Cardiac muscle cell (in vitro differentiated cells and primary cell): ENCODE measurements around the gene MAD1L1. TPM values are rescaled to one million over a fixed set of nuclear protein-coding genes. Genes with fewer than 3 reads are reported as not detected.

Experiments used
- DNase-seq, 2 donors: peaks; one replicate each; pipeline versions ENCODE4 v3.0.0 to v3.0.0-alpha.2; 2010 to 2017; ENCODE audit warnings: low read depth in 1 of 2, low spot score in 1 of 2
- H3K27ac ChIP-seq: fragments of 200-600 bp; sonication (generic); 2 replicates; pipeline ENCODE4 v1.5.1; 2016
- H3K27me3 ChIP-seq: fragments of 200-600 bp; sonication (generic); 2 replicates; pipeline ENCODE4 v1.6.0; 2016; ENCODE audit warnings: control low read depth
- H3K36me3 ChIP-seq: fragments of 200-600 bp; sonication (generic); 2 replicates; pipeline ENCODE4 v1.5.1; 2016; ENCODE audit warnings: control low read depth
- H3K4me1 ChIP-seq: fragments of 200-600 bp; sonication (generic); 2 replicates; pipeline ENCODE4 v1.8.1; 2017; ENCODE audit warnings: low read depth, mild to moderate bottlenecking, mixed run types
- H3K4me3 ChIP-seq: fragments of 200-600 bp; sonication (generic); 2 replicates; pipeline ENCODE4 v1.5.1; 2016; ENCODE audit warnings: mild to moderate bottlenecking
- H3K9me3 ChIP-seq: fragments of 200-600 bp; sonication (generic); 2 replicates; pipeline ENCODE4 v1.5.1; 2017; ENCODE audit warnings: low read depth, mild to moderate bottlenecking, control low read depth
- polyA plus RNA-seq: library from polyadenylated mRNA; unstranded; fragments of >200 nt; fragmentation: Nextera tagmentation; extraction: Ambion mirVana; gene quantifications from 2 replicates; pipeline ENCODE4 v1.2.1, GENCODE V29; 2016
- total RNA-seq: library from RNA; depleted of rRNA; stranded (reverse); fragments of >200 nt; gene quantifications from 2 replicates; pipeline ENCODE4 v1.2.3, GENCODE V29; 2016
- TF ChIP-seq, protein P1 (sequence below): IDR thresholded peaks from 2 replicates; pipeline ENCODE4 v1.5.1; 2012; ENCODE audit warnings: low read depth, mild to moderate bottlenecking, low read length

MAD1L1 gene
- total and polyA plus RNA-seq, 2 experiments from 2014 or later = 38.3 to 56.2 TPM

DNA sequence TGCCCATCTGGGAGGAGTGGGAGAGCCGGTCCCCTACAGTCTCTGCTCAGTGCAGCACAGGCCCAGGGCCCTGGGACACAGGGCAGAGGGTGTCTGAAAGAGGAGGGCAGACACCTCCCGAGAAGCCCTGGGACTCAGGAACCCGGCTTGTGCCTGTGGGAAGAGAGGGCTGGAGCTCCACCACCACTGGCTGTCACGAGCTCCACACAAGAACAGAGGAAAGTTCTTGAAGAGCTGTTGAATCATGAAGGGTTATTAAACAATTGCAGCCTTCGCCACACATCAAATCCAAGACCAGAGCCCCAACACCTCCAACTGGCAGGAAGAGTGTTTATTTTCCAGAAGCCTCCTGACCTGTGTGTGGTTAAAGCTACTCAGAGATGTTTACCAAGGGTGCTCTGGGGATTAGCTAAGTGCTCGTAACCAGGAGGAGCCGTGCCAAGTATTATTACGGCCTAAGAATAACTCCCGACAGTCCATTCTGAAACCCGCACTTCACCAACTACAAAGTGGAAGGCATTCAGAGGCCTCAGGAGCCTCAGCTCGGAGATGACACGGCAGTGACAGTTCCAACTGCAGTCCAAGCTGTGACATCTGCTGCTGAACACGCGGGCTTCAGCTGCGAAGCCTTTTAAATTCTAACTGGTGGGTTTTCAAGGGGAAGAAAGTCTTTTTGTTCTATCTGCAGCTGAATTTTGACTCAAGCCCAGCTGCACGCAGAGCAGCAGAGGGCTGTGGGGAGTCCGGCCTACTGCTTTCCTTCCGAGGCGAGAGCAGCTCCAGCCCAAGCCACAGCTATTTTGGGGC lies 75.1 kb downstream of the MAD1L1 start:
- DNase-seq = peak; percentile 81 to 88
- peaks cover 34% of the 10 kb centered on the region for H3K4me1 ChIP-seq
- no peak overlapping the region for H3K4me3 ChIP-seq
- TF ChIP-seq, protein P1, sequence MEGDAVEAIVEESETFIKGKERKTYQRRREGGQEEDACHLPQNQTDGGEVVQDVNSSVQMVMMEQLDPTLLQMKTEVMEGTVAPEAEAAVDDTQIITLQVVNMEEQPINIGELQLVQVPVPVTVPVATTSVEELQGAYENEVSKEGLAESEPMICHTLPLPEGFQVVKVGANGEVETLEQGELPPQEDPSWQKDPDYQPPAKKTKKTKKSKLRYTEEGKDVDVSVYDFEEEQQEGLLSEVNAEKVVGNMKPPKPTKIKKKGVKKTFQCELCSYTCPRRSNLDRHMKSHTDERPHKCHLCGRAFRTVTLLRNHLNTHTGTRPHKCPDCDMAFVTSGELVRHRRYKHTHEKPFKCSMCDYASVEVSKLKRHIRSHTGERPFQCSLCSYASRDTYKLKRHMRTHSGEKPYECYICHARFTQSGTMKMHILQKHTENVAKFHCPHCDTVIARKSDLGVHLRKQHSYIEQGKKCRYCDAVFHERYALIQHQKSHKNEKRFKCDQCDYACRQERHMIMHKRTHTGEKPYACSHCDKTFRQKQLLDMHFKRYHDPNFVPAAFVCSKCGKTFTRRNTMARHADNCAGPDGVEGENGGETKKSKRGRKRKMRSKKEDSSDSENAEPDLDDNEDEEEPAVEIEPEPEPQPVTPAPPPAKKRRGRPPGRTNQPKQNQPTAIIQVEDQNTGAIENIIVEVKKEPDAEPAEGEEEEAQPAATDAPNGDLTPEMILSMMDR = no peak
- no peaks in the 10 kb centered on the region for H3K27me3 ChIP-seq
- H3K27ac ChIP-seq = peak overlapping the region; percentile 86
- no peaks in the 10 kb centered on the region for H3K9me3 ChIP-seq
- no peaks in the 10 kb centered on the region for H3K36me3 ChIP-seq

DNA sequence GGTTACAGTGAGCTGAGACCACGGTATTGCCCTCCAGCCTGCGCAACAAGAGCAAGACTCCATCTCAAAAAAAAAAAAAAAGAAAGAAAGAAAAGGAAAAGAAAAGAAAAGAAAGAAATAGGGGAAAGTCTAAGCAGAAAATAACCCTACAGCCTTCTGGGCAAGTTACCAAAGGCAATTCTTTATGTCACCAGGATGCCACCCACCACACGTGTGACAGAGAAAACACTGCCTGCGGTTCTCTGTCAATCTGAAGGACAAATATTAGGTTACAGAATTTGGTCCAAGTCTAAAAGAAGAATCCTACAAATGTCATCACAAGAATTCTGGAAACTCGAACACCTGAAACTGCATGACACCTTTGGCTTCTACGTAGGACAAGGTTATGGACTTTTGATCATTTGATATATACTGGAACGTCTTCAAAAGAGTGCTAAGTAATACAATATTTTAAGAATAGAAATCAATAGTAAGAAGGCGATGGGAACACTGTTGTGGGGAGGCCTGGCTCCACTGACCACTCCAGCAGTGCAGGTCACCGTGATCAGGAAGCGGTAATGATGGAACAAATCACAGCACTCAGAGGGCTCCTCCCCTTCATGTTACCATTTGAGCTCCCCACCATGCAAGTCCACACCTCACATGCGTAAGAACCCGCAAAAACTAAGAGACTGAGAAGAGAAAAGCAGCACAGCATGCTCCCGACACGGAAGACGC lies 75.8 kb downstream of the MAD1L1 start:
- Histone ChIP-seq H3K4me3 (no peak overlapping the region), H3K27me3 (no peaks in the 10 kb centered on the region), H3K4me1 (peaks cover 30% of the 10 kb centered on the region), H3K27ac (peak overlapping the region; percentile 86), H3K9me3 (no peaks in the 10 kb centered on the region), H3K36me3 (no peaks in the 10 kb centered on the region)
- TF ChIP-seq, protein P1 = no peak
- DNase-seq = no peak

- TF ChIP-seq, protein P1 = no peak
- Histone ChIP-seq H3K4me3 (no peak overlapping the region), H3K36me3 (no peaks in the 10 kb centered on the region), H3K4me1 (peaks cover 35% of the 10 kb centered on the region), H3K9me3 (no peaks in the 10 kb centered on the region), H3K27me3 (no peaks in the 10 kb centered on the region), H3K27ac (no peak overlapping the region)
- no peak for DNase-seq
Measured at GRCh38 chr7:2154831-2155230, 77.9 kb downstream of the MAD1L1 start.

DNA sequence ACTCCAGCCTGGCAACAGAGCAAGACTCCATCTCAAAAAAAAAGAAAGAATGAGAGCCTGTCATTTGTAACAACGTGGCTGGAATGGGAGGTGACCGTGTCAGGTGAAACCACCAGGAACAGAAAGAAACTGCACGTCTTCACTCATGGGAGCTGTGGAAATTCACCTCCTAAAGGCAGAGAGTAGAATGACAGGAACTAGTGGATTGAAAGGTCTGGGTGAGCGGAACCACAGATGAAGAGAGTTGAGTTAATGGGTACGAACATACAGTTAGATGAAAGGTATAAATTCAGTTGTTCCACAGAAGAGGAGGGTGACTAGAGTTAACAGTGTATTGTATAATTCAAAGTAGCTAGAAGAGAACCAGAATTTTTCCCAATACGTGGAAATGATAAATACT lies 78.6 kb downstream of the MAD1L1 start:
- no peak overlapping the region for H3K27ac ChIP-seq
- TF ChIP-seq, protein P1 = no peak
- H3K4me3 ChIP-seq = no peak overlapping the region
- DNase-seq = no peak
- H3K4me1 ChIP-seq = peaks cover 33% of the 10 kb centered on the region
- no peaks in the 10 kb centered on the region for H3K27me3 ChIP-seq
- no peaks in the 10 kb centered on the region for H3K36me3 ChIP-seq
- H3K9me3 ChIP-seq = no peaks in the 10 kb centered on the region

DNA sequence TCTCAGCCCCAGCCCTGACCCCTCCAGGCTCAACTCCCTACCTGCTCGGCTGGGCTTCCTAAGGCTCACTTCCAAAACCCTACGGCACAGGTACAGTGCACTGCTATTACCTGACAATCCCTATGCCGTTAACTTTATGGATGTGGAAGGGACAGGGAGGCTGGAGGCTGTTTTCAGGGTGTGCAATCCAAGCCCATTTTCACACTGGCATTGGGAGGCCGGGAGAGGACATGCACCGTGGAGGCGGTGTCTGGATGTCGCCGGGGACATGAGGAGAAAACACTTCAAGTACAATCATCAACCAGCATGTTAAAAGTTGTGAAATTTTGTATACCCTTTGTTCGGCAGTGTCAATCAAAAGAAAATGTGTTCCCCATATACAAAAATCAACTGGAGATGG lies 80.1 kb downstream of the MAD1L1 start:
- H3K4me1 ChIP-seq = peaks cover 22% of the 10 kb centered on the region
- H3K27me3 ChIP-seq = no peaks in the 10 kb centered on the region
- no peak overlapping the region for H3K4me3 ChIP-seq
- TF ChIP-seq, protein P1 = no peak
- no peaks in the 10 kb centered on the region for H3K36me3 ChIP-seq
- no peak overlapping the region for H3K27ac ChIP-seq
- no peak for DNase-seq
- H3K9me3 ChIP-seq = no peaks in the 10 kb centered on the region
